Measurements from ENCODE around the gene CPXM2.

CPXM2 gene

DNA sequence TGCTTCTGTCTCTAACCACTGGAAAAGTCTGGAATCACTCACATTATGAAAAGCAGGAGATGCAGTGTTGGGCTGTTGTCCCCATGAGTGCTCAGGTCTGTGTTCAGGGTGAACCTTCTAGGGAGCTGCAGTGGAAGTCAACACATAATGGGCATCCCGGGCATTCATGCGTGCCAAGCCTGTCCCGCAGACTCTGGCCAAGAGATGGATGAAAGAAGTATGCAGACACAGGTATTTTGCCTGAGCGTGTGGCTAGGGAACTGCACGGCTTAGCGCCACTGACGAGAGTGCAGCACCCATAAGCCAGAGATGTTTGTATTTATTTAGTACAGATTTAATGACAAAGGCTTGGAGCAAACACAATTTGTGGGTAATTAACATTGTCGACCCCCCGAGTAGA is 140.7 kb downstream of the CPXM2 start:
- ChIA-PET CTCF (no interaction called here), POLR2A (interaction anchor here (0.7 kb wide), 1 partner anchor 11 kb away, joined by 3 read pairs; no protein-coding TSS in a partner anchor)
- DNase-seq (ENCODE audit: extremely low spot score) = no peak
- TF ChIP-seq TARDBP (IDR thresholded peaks at IDR 0.05) = no peak
- no peak for TF ChIP-seq FOXA1 (IDR thresholded peaks at IDR 0.05)
- no peak for TF ChIP-seq SUZ12 (IDR thresholded peaks at IDR 0.05)
- TF ChIP-seq SP1 (IDR thresholded peaks at IDR 0.05) = no peak
- TF ChIP-seq ZNF384 (IDR thresholded peaks at IDR 0.05) = no peak
- no peak for TF ChIP-seq HDGF (IDR thresholded peaks at IDR 0.05; ENCODE audit: borderline replicate concordance)

- no peak for DNase-seq (ENCODE audit: extremely low spot score)
- POLR2A ChIA-PET = no interaction called here
- TF ChIP-seq FOXK2 (IDR thresholded peaks at IDR 0.05) = no peak
- TF ChIP-seq ARNT (IDR thresholded peaks at IDR 0.05) = no peak
- TF ChIP-seq ELF4 (IDR thresholded peaks at IDR 0.05) = no peak
- CTCF ChIA-PET = no interaction called here
Measured at GRCh38 chr10:123748711-123749110, 142.9 kb downstream of the CPXM2 start.

GRCh38 chr10:123747426-123747825 is 144.2 kb downstream of the CPXM2 start:
- TF ChIP-seq LEF1 (IDR thresholded peaks at IDR 0.05; ENCODE audit: borderline replicate concordance) (no peak), SUZ12 (IDR thresholded peaks at IDR 0.05) (no peak), ELF4 (IDR thresholded peaks at IDR 0.05) (no peak), NFRKB (IDR thresholded peaks at IDR 0.05) (no peak), L3MBTL2 (conservative IDR thresholded peaks at IDR 0.05) (no peak), FOXK2 (IDR thresholded peaks at IDR 0.05) (no peak), FOXM1 (IDR thresholded peaks at IDR 0.05; ENCODE audit: borderline replicate concordance) (no peak), ARNT (IDR thresholded peaks at IDR 0.05) (no peak), SP1 (IDR thresholded peaks at IDR 0.05) (no peak), ZNF384 (IDR thresholded peaks at IDR 0.05) (no peak), CTBP1 (IDR thresholded peaks at IDR 0.05; ENCODE audit: borderline replicate concordance) (no peak), HDGF (IDR thresholded peaks at IDR 0.05; ENCODE audit: borderline replicate concordance) (no peak), FOXA1 (IDR thresholded peaks at IDR 0.05) (no peak), BHLHE40 (IDR thresholded peaks at IDR 0.05; ENCODE audit: borderline replicate concordance) (no peak), TARDBP (IDR thresholded peaks at IDR 0.05) (no peak)
- DNase-seq (ENCODE audit: extremely low spot score) = no peak
- ChIA-PET POLR2A (no interaction called here), CTCF (no interaction called here)

DNA sequence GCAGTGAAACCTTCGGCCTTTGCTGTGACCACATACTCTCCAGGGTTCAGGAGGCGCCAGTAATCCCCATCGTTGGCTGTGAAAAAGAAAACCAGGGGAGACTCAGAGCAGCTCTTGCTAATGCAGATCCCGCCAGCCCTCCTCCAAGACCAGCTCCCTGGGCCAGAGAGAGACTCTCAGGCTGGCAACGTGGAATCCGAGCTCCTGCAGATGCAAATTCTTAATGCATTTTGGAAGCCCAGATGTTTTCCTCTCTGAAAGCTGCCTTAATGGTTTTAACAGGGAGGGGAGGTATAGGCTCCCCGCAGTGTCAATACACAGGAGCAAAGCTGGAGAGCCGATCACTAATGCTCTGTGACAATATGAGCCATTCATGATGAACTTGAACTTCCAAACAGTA is 144.7 kb downstream of the CPXM2 start:
- no peak for TF ChIP-seq BHLHE40 (IDR thresholded peaks at IDR 0.05; ENCODE audit: borderline replicate concordance)
- POLR2A ChIA-PET = no interaction called here
- CTCF ChIA-PET = no interaction called here
- DNase-seq (ENCODE audit: extremely low spot score) = no peak

DNA sequence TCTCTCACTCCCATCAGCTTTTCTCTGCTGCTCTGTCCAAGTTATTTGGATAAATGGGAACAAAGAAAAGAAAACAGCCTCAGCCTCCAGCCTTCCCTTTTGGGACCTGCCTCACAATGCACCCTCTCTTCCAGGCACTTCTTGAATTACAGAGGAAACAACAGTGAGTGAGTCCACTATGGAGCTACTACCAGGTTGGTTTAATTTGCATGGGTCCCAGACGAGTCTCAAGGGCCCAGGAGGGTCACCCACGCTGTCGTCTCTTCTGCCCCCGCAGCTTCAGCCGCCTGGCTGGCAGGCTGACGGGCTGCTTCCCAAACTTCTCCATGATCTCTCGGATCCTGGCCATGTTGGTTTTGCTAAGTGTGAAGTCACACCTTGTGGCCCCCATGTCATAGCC is 145.1 kb downstream of the CPXM2 start:
- ChIA-PET CTCF (no interaction called here), POLR2A (no interaction called here)
- no peak for DNase-seq (ENCODE audit: extremely low spot score)
- TF ChIP-seq FOXK2 (IDR thresholded peaks at IDR 0.05) = no peak
- TF ChIP-seq NFRKB (IDR thresholded peaks at IDR 0.05) = no peak
- no peak for TF ChIP-seq BHLHE40 (IDR thresholded peaks at IDR 0.05; ENCODE audit: borderline replicate concordance)
- TF ChIP-seq FOXA1 (IDR thresholded peaks at IDR 0.05) = no peak
- no peak for TF ChIP-seq SP1 (IDR thresholded peaks at IDR 0.05)
- no peak for TF ChIP-seq LEF1 (IDR thresholded peaks at IDR 0.05; ENCODE audit: borderline replicate concordance)

DNA sequence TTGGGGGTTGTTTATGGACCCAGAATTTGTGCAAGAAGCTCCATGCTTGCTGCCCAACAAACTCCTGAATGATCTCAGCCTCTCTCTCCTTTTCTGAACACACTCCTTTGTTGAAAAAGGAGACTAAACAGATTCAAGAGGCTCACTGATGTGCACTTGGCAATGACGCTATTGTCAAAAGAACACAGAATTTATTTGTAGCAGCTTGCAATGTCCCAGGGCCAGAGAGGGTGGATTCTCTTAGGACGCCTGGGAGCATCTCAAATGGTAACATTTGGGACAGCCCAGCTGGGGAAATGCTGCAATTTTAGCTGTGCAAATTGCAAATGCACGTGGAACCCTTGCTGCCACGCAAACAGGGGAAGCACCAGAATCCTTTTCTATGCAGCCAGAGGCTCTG is 145.5 kb downstream of the CPXM2 start:
- CTCF ChIA-PET = no interaction called here
- no peak for TF ChIP-seq ZNF384 (IDR thresholded peaks at IDR 0.05)
- TF ChIP-seq FOXK2 (IDR thresholded peaks at IDR 0.05) = no peak
- TF ChIP-seq HDGF (IDR thresholded peaks at IDR 0.05; ENCODE audit: borderline replicate concordance) = no peak
- TF ChIP-seq L3MBTL2 (conservative IDR thresholded peaks at IDR 0.05) = no peak
- TF ChIP-seq, protein P1, sequence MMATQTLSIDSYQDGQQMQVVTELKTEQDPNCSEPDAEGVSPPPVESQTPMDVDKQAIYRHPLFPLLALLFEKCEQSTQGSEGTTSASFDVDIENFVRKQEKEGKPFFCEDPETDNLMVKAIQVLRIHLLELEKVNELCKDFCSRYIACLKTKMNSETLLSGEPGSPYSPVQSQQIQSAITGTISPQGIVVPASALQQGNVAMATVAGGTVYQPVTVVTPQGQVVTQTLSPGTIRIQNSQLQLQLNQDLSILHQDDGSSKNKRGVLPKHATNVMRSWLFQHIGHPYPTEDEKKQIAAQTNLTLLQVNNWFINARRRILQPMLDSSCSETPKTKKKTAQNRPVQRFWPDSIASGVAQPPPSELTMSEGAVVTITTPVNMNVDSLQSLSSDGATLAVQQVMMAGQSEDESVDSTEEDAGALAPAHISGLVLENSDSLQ (IDR thresholded peaks at IDR 0.05) = no peak
- no peak for TF ChIP-seq SP1 (IDR thresholded peaks at IDR 0.05)
- TF ChIP-seq BHLHE40 (IDR thresholded peaks at IDR 0.05; ENCODE audit: borderline replicate concordance) = no peak
- no peak for TF ChIP-seq FOXA1 (IDR thresholded peaks at IDR 0.05)
- no peak for TF ChIP-seq TARDBP (IDR thresholded peaks at IDR 0.05)
- DNase-seq (ENCODE audit: extremely low spot score) = no peak
- POLR2A ChIA-PET = no interaction called here

GRCh38 chr10:123744224-123744536 is 147.4 kb downstream of the CPXM2 start:
- no peak for DNase-seq (ENCODE audit: extremely low spot score)
- no peak for TF ChIP-seq FOXK2 (IDR thresholded peaks at IDR 0.05)
- ChIA-PET POLR2A (no interaction called here), CTCF (no interaction called here)

DNA sequence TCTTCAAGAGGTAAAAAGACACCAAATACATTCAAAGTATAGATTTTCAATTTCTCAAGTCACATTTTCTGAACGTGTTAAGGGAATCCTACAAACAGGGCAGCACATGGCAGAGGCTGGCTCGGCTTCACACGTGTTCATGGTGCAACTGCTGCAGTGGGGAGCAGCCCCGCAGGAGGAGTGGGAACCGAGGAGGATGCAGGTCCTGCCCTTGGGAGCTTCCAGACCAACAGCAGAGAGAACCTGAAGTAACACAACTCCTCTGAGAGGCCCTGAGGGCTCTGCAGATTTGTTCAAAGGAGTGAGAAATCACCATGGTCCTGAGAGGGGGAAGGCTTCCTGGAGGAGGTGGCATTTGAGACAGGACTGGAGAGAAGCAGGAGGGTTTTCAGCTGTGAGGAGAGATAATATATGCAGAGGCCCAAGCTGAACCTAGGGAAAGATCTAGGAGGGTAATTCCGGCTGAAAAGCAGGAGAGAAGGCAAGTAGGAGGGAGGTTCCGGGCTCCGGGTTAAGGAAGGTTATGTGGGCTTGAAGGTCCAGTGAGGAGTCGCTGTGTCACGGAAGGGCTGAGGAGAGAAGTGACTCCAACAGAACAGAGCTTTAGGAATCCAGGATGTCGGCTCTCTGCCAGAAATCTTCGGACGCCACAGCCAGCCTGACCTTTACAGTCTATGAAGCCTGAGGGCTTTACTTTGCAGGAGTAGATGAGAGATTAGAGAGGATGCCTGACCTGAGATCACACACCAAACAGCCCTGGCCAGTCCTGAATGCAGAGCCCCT is 148.0 kb downstream of the CPXM2 start:
- POLR2A ChIA-PET = no interaction called here
- TF ChIP-seq LEF1 (IDR thresholded peaks at IDR 0.05; ENCODE audit: borderline replicate concordance) (no peak), CTBP1 (IDR thresholded peaks at IDR 0.05; ENCODE audit: borderline replicate concordance) (no peak), NFRKB (IDR thresholded peaks at IDR 0.05) (no peak), SUZ12 (IDR thresholded peaks at IDR 0.05) (no peak), FOXK2 (IDR thresholded peaks at IDR 0.05) (no peak), BHLHE40 (IDR thresholded peaks at IDR 0.05; ENCODE audit: borderline replicate concordance) (no peak), TARDBP (IDR thresholded peaks at IDR 0.05) (no peak), ARNT (IDR thresholded peaks at IDR 0.05) (no peak), FOXA1 (IDR thresholded peaks at IDR 0.05) (no peak), FOXM1 (IDR thresholded peaks at IDR 0.05; ENCODE audit: borderline replicate concordance) (no peak), ELF4 (IDR thresholded peaks at IDR 0.05) (no peak), HDGF (IDR thresholded peaks at IDR 0.05; ENCODE audit: borderline replicate concordance) (no peak), L3MBTL2 (conservative IDR thresholded peaks at IDR 0.05) (no peak), SP1 (IDR thresholded peaks at IDR 0.05) (no peak), ZNF384 (IDR thresholded peaks at IDR 0.05) (no peak)
- TF ChIP-seq, protein P1 (IDR thresholded peaks at IDR 0.05) = no peak
- CTCF ChIA-PET = no interaction called here
- no peak for DNase-seq (ENCODE audit: extremely low spot score)
